GM18502 (cell line): Measurements from ENCODE around the gene NAT8L.

Experiments
- ATAC-seq: cut with Tn5 transposase; IDR thresholded peaks from one replicate; pipeline ENCODE4 v1.9.1; 2021; ENCODE audit warnings: mild to moderate bottlenecking; ENCODE audit not compliant: unreplicated experiment, poor library complexity

NAT8L gene

DNA sequence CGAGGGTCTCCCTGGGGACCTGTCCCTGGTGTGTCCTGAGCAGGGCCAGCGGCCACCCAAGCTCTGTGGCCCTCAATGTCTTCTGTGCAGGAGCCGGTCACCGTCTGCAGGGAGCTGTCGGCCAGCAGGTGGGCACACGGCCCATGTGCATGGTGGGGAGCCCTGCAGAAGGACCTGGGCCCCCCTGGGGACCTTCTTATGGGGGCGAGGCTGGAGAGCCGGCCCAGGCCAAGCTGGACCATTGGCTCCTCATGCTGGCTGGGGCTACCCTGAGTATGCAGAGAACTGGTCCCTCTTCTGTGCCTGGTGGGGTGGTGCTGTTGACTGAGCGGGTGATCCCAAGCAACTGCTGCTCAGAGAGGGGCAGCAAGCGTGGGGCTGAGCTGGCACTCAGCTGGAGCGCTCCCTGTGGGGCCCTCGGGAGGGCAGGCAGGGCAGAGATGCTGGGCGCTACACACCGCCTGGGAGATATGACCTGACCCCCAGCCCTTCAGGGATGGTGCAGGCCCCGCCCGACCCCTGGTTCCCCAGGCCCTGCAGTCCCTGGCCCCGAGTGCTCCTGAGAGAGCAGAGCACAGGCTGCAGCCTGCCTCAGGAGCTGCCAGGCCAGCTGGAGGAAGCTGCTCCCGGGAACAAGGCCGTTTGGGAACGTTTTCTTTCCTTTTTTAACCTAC lies 14.8 kb downstream of the NAT8L start:
- ATAC-seq: no peak

DNA sequence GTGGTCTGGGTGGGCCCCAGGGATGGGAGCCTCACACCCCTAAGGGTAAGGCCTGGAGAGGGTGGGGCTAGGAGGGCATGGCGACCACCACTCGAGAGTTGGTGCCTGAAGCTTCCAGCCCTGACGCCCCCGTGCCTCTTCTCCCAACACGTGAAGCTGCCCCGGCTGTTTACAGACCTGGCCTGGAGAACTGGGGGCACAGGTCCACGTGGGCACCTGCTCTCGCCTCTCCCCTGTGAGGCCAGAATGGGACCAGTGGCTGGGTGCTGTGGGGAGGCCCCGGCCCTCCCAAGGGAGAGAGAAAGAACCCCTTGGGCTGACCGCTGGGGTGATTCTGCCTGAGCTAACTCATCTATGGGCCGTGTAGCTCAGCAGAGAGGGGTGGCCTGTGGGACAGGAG lies 15.5 kb downstream of the NAT8L start:
- no peak for ATAC-seq

DNA sequence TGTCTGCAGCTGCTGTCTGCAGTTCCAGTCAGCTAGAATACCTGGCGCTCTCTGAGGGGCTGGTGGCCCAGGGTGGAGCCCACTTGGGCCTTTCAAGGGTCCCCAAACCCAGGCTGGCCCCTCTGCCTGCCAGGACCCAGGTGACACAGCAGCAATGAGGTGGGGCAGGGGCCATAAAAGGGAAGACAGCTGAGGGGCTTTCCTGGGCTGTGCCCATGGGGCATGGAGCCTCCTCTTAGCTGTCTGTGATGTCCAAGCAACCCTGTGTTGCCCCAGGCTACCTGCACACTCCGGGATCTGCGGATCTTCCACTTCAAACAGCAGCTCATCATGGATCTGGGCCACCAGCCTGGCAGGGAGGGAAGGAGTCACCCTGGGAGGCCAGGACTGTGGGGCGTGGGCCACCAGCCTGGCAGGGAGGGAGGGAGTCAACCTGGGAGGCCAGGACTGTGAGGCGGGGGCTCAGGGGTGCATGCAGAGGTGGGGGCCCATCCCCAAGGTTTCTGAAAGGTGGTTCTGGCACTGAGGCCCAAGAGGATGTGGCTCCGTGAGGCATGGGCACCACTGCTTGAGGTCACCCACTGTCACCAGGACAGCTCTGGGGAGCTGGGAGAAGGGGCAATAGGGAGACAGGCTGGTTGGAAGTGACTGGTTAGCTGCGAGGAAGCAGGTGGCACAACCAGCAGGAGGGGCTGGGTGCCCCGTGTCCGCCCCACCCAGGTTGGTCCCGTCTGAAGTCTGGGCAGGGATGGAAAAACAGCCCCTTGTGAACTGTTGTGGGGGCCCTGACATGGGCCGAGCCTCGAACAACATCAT lies 16.3 kb downstream of the NAT8L start:
- no peak for ATAC-seq

DNA sequence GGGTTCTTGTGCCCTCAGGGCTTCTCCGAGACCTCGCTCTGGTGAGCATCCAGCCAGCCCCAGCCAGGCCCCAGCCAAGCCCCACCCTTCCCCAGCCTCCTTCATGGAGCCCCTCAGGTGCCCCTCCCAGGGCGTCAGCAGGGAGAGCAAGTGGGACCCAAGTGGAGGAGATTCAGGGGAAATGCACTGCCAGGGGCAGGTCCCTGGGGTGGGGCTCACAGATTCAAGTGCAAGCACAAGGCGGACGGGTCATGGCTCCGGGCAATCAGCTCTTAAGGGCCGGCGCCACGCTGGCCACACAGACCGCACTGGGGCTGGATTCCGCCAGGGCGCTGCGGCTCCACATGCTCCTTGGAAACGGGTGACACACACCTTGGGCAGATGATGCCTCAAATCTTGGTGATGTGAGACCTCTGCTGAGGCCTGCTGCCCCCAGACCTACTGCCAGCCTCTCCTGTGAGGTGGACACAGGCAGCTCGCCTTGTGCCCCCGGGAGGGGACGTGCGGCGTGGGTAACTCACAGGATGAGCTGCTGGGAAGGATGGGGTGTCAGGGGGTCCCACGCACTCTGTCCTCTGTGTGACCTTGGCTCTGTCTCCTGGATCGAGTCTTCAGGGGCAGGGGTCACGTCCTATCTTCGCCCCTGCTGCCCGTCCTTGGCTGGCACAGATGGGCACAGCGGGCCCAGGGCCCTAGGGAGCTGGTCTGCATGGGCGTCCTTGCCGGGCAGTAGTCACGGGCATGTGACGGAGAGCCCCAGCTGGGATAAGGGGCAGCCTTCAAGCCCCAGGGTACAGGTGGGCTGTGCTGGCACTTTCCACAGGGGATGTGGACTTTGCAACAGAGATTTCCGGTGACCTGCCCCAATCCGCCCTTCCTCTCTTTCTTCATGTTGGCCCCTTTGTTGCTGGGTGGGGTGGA lies 17.1 kb downstream of the NAT8L start:
- no peak for ATAC-seq

DNA sequence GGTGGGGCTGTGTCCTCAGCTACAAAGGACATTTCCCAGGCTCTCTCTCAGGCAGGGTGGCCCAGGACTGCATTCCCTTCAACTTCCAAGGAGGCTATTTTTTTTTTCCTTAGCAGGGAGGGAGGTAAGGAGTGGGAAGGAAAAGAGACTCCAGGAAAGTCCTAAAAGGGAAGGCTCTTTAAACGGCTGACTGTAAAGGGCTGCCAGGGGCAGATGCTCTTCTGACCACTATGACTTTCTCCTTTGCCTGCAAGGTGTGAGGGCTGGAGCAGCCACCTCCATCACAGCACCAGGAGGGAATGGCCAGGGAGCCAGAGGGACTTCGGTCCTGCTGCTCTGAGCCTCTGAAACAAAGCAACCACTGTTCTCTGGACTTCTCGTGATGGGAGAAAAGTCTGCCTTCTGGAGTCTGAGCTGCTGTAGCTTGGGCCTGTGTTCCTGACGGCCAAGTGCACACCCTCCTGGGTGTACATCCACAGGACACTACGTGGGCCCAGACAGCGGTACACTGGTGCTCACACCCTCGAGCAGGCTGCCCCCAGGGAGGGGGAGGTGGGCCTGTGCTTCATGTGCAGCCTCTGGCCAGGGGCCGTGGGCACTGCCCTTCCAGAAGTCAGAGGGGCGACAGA lies 17.9 kb downstream of the NAT8L start:
- no peak for ATAC-seq

DNA sequence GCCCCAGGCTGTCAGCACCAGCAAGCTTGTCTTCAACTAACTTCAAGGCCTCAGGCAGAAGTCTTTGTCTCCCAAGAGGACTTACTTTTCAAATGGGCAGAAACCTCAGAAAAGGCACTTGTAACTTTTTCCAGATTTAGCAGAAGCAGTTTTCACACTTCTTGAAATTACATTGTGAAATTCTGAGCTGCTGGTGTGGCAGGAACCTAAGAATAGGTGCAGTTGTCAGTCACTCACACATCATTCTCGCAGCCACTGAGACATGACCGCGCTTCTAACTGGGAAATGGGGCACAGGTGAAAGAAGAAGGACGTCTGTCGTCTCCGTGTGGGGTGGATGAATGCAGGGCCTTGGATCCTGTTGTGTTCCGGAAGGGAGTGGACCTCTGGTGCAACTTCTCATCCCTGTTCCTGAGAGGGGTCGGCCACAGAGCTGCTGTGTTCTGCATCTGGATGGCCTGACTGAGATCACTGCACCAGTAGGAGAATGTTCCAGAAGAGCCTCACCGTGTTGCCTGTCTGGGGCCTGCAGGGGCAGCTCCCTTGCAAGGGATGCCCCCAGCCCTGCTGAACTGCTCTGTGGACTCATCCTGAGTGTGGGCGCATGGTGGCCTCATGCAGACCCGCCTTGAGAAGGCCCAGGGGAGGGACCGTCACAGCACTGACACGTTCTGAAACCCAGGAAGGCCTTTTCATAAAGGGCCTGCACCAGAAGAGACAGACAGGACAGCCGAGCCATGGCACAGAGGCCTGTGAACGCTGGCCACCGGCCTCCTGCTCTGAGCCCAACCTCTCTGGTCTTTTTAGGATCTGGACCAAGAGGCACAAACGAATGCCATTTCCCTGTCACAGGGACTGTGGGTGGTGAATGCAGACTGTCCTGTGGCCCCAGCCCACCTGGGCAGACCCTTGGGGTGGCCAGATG lies 18.7 kb downstream of the NAT8L start:
- no peak for ATAC-seq

DNA sequence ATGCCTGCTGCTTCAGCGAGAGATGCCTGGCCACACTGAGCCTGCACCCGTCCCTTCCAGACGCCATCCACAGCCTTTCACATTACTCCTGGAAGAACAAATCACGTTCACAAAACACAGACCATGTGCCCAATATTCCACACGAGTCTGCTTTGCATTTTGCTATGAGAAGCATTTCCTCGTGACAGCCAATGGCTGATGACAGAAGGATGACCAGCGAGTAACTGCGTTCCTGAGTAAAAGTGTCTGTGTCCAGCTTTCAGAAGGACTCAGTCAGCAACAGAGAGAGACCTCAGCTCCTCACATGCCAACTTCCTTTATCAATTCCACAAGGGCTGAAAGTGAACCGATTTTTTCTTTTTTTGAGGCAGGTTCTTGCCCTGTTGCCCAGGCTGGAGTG lies 19.5 kb downstream of the NAT8L start:
- ATAC-seq: no peak

DNA sequence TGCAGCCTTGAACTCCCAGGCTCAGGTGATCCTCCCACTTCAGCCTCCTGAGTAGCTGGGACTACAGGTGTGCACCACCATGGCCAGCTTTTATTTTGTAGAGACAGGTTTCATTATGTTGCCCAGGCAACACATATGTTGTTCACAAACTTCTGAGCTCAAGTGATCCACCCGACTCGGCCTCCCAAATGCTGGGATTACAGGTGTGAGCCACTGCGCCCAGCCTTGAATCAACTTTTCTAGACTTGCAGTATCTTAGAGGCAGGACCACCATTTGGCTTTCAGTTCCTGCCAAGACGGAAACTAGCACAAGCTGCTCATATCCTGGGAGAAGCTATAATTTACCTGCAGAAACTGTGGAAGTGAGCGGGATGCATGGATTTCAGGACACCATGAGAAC lies 19.9 kb downstream of the NAT8L start:
- ATAC-seq: no peak

DNA sequence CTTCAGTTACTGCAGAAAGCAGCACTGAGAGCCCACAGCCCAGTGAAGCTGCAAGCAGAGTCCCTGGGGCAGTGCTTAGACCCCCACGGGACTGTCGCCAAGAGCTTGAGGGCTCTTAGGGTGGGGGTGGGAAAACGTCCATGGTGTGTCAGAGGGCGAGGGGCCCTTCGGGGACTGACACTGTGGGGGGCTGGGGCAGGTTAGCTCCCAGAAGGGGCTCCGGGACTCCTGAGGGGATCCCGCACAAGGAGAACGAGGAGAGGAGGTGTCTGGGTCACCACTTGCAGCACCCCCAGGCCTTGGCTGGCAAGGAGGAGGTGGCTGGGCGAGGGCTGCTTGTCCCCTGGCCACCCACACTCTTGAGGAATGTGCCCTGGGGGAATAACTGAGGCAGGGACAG lies 20.8 kb downstream of the NAT8L start:
- no peak for ATAC-seq

DNA sequence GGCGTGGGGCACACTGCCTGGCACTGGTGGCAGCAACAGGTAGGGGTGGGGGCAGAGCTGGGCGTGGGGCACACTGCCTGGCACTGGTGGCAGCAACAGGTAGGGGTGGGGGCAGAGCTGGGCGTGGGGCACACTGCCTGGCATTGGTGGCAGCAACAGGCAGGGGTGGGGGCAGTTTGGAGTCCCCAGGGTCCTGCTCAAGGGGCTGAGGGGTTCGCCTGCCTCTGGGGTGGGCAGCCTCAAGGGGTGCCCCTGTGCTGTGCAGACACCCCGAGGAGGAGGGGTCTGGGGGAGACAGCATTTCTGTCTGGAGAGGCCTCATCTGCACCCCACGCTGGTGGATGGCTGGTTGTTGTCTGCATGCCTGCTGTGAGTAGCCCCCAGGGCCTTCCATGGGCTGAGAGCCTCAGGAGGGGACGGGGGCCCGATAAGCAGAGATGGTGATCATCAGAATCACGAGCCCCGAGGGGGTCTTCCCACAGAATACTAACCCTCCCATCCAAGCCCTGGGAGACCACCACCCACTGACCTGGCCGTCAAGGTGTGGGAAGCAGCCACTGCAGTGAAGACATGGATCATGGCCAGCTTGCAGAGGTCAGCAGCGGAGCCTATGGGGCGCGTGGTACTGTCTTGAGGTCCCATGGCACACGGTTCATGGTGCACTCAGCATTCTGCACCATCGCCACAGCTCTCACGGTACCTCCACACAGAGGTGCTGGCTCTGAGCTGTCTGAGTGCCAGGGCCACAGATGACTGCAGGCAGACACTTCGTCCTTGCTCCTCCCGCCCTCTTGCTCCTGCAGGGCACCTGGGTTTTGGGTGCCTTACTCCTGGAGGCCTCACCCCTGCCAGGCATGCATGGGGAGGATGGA lies 21.5 kb downstream of the NAT8L start:
- ATAC-seq: no peak

DNA sequence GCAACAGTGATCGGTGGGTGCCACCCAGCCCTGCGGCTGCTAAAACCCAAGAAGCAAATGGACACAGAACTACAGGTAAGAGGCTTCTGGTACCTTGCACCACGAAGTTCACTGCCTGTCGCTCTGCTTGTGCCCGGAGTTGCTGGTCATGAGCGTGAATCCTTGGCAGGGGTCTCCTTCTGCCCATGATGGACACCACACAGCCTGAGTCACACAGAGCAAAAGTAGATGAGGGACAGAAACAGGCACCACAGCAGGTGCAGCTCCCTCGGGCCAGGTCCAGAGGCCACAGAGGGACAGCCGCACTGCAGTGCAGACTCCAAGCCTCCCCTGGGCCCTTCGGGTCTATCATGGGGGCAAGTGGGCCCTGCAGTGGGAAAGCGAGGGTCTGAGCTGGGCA lies 22.4 kb downstream of the NAT8L start:
- ATAC-seq: no peak

DNA sequence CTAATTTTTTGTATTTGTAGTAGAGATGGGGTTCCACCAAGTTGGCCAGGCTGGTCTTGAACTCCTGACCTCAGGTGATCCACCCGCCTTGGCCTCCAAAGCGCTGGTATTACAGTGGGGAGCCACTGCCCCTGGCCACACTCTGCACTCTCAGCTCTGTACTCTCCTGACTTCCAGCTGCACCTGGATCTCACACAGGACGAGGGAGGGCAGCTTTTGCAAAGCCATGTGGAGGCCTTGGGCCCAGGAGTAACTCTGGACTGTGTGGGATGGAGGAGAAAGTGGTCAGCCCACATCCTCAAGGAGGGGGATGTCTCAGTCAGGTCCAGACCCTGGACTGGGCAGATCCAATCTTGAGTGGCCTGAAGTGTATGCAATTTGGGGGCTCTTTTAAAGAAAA lies 23.0 kb downstream of the NAT8L start:
- ATAC-seq: no peak

DNA sequence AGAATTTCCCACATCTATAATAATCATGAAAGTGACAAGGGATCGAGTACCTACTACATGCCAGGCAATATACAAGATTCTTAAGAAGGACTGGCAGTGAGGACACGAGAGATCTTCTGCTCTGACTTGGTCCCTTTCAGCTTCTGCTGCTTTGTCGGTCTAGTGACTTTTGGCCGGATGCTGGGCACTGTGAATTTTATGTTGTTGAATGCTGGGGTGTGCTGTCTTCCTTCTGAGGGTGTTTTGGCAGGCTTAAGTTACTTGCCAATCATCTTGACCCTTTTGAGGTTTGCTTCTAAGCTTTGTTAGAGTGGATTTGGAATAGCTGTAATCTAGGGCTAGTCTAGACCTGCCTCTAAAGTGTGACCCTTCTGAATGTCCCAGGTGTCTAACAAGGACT lies 23.5 kb downstream of the NAT8L start:
- no peak for ATAC-seq

DNA sequence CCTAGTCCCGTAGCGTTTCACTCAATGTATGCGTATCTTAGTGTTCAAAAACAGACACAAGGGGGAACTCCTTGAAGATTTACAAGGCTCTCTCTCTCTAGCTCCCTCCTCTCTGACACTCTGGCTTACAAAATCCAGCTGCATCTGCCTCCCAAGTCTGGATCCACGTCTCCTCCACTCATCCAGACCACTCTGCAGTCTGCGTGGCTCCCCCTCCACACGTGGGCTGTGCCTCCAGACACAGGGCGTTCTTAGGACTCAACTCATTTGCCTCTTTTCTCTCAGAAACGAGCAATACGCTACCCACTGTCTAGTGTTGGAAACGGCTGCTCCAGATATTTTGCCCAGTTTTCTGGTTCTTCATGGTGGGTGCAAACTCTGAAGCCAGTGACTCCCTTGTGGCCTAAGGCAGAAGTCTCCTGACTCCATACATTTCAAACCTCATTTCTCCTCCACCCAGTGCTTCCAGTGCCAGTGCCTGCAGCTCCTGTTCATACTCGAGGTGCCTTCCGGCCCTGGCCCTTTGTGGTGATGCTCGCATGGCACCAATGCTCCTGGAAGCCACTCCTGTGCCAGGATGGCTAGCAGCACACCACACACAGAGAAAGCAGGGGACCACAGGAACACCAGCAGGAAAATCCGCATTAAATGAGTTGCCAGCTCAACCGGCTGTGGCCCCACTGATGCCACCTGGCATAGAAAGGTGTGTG lies 24.1 kb downstream of the NAT8L start:
- ATAC-seq: no peak

DNA sequence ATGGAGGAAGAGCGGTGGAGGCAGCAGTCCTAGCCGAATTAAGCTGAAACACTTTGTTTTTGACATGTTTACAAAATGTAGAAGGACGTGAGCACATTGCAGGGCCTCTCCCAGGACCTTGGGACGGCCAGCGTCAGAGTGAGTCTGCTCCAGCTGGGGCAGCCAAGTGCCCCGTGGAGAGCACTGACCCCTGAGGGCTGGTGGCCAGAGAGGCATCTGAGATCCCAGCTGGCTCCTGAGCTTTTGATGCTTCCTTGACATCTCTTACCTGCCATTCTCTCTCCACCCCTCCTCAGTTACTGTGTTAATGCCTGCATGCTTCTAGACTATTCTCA lies 24.7 kb downstream of the NAT8L start:
- no peak for ATAC-seq

DNA sequence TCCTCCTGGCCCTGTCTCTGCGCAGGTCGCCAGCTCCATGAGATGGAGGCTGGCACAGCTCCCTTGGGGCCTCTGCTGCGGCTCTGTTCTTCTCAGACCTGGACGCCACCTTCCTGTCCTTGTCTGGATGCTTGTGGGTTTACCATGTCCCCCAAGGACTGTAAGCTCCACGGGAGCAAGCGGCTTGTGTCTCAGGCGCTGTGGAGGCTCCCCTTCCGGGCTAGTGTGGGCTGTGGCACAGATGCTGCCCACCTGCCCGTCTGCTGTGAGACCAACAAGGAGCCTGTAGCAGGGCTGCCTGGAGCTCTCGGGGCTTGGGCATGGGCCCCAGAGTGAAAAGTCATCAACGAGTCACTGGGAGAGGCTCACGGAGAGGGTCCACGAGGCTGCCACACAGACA lies 25.2 kb downstream of the NAT8L start:
- ATAC-seq: no peak

DNA sequence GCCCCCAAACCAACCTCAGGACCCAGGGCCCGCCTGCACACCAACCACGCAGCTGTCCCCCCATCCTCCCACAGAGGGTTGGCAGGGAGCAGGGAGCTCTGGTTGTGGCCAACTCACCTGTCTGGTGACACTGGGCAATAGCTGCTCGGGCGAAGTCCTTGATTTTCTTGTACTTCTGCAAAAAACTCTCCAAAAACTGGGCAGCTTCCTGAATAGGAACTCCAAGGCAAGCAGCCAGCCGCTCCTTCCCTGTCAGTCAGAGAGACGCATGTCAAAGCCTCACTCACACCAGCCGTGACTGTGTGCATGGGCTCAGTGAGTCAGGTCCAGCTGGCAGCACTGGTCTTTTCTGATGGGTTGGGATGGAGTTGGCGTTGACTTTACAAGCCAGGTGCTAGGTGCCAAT lies 26.4 kb downstream of the NAT8L start:
- no peak for ATAC-seq

DNA sequence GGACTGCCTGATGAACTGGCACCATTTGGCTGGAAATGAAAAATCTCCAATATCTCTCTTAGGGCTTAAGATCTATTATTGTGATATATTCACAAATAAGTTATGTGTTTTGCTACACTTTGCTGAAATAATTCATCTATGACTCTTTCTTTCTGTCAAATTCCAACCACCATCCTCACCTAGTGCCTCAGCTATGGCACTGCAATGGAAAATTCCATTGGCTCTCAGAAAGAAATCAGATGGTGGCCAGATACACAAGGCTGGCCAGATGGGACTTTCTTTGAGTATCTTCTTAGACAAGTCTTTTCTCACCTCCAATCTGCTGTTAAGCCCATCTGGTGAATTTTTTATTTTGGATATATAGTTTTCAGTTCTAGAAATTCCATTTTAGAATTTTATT lies 28.0 kb downstream of the NAT8L start:
- ATAC-seq: no peak
